ENCODE data around the gene SLC25A29. TPM values are rescaled to one million over a fixed set of nuclear protein-coding genes. Genes with fewer than 3 reads are reported as not detected.
"Not testable (repeated sequence)": the region's sequence is repeated elsewhere in the genome, so short reads cannot be mapped to it uniquely, and the experiment has no call there.

The SLC25A29 gene
- total RNA-seq, 1 donor: 8.6 TPM

DNA sequence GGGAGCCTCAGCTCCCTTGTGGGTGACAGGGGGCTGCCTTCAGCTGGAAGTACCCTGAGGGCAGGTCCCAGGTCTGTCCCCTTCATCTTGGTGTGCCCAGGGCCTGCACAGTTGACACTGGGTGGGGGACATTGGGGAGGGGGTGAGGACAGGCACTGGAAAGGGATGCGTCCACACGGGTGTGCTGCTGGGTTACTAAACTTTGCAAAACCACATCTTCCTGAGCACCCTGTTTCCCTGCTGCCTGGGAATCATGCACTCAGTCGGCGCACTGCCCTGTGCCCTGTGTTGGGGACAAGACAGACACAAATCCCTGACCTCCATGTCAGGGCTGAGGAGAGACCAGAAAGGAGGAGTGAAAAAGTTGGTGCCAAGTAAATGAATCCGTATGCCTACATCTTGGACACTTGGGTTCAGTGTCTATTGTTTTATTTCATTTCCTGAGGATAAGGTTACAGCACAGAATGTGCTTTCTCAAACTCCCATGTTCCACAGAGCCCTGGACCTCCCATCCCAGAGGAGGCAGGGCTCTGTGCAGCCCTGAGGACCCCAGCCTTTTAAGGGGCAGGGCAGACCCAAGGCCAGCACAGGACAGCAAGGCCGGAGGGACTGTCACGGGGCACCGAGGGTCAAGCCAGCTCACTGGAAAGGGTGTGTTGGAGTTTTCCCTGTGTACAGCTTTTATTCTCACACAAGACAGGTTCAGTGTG lies 2.9 kb upstream of the SLC25A29 start:
- DNase-seq (ENCODE audit: low read depth): no peak
- H3K4me3 ChIP-seq (ENCODE audit: low read depth, low read length): no peak overlapping the region
- no peak for TF ChIP-seq CTCF (IDR thresholded peaks at IDR 0.05; ENCODE audit: insufficient read depth, low read depth, low read length)

DNA sequence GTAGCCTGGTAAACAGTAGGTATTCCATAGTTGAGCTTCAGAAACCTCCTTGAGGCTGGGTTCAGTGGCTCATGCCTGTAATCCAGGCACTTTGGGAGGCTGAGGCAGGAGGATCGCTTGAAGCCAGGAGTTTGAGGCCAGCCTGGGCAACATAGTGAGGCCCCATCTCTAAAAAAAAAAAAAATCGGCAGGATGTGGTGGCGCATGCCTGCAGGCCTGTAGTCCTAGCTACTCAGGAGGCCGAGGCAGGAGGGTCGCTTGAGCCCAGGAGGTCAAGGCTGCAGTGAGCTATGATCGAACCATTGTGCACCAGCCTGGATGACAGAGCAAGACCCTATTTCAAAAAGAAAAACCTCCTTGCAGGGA lies 2.2 kb upstream of the SLC25A29 start:
- not testable (repeated sequence) for DNase-seq (ENCODE audit: low read depth); H3K4me3 ChIP-seq (ENCODE audit: low read depth, low read length)

GRCh38 chr14:100307766-100308426 lies 1.7 kb upstream of the SLC25A29 start:
- TF ChIP-seq CTCF (IDR thresholded peaks at IDR 0.05; ENCODE audit: insufficient read depth, low read depth, low read length): no peak
- no peak for DNase-seq (ENCODE audit: low read depth)
- peak overlapping the region; percentile 82 for H3K4me3 ChIP-seq (ENCODE audit: low read depth, low read length)

GRCh38 chr14:100306998-100307765 lies 938 bp upstream of the SLC25A29 start:
- DNase-seq (ENCODE audit: low read depth): no peak
- TF ChIP-seq CTCF (IDR thresholded peaks at IDR 0.05; ENCODE audit: insufficient read depth, low read depth, low read length): no peak
- peak overlapping the region; percentile 82 for H3K4me3 ChIP-seq (ENCODE audit: low read depth, low read length)

DNA sequence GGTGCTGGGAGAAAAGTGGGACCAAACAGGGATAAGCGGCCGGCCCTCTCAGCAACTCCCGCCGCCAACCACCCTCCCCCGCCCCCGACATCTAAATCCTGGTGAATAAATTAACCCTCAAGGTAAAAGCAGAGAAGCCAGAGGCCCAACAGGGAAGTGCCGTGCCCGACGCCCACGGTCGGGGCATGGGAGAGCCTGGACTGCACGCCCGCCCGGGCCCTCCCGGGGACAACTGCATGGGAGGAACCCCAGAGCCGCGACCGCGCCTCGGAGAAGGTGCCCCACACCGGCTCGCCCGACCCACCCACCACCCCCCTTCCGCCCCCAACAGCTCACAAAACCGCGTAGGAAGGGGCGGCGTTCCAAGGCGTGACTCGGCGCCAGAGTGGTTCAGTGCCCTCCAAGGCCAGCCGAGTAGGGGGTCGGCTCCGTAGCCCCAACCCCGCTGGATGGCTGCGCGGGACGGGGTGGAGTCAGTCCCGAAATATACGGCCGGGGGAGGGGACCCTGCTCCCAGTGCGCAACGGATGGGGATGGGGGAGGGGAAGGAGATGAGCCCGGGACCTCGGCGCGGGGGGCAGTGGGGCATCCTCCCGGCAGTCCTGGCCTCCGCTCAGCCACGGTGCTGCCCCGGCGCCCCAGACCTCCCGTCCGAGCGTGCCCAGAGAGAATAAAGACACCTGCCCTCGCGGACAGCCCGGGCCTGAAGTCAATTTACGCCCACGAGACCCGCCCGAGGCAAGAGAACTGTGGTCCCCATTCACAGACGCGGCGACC lies 732 bp downstream of the SLC25A29 start:
- no peak for DNase-seq (ENCODE audit: low read depth)
- TF ChIP-seq CTCF (IDR thresholded peaks at IDR 0.05; ENCODE audit: insufficient read depth, low read depth, low read length): no peak
- peak overlapping the region; percentile 73 for H3K4me3 ChIP-seq (ENCODE audit: low read depth, low read length)

DNA sequence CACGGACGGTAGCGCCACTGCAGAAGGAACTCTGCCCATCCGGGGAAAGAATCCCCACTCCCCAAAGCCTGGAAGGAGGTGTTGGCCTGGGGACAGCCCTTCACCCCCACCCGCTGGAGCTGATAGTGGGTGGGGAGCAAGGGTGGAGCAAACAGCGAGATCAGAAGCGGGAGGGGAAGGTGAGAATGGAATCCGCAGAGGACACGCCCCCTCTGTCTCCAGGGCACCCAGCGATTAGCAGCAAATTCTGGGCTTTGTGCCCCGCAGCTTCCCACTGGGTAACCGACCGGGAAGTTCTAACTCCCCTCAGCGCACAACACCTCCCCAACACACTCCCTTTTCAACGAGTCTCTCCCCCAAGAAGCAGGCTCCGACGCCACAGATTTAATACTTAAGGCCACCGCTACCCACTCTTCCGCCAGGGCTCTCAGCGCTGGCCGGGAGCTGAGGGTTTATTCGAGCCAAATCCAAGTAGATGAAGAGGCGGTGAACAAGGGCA lies 1.4 kb downstream of the SLC25A29 start:
- peak; percentile 42 for DNase-seq (ENCODE audit: low read depth)
- no peak for TF ChIP-seq CTCF (IDR thresholded peaks at IDR 0.05; ENCODE audit: insufficient read depth, low read depth, low read length)
- peak overlapping the region; percentile 73 for H3K4me3 ChIP-seq (ENCODE audit: low read depth, low read length)

Measured in fibroblast of villous mesenchyme (primary cell).